ENCODE results near the gene ACAA1.
"Not testable (repeated sequence)": the region's sequence is repeated elsewhere in the genome, so short reads cannot be mapped to it uniquely, and the experiment has no call there.

ACAA1 gene

GRCh38 chr3:38108649-38109579 is 28.0 kb downstream of the ACAA1 start:
- FAIRE-seq, result no peak
- no peak for DNase-seq (ENCODE audit: insufficient read length, low spot score)

GRCh38 chr3:38107911-38108648 is 28.8 kb downstream of the ACAA1 start:
- DNase-seq (ENCODE audit: insufficient read length, low spot score) (no peak), FAIRE-seq (no peak)

GRCh38 chr3:38105525-38105924 is 31.4 kb downstream of the ACAA1 start:
- FAIRE-seq, result no peak

GRCh38 chr3:38102444-38102814 is 34.5 kb downstream of the ACAA1 start:
- DNase-seq (ENCODE audit: insufficient read length, low spot score) (no peak), FAIRE-seq (no peak)

More at GRCh38 chr3:38105525-38105924, 31.4 kb downstream of the ACAA1 start:
- DNase-seq (ENCODE audit: insufficient read length, low spot score), result no peak

- DNase-seq (ENCODE audit: insufficient read length, low spot score) (no peak), FAIRE-seq (no peak)
Observed at GRCh38 chr3:38101811-38102443, 35.0 kb downstream of the ACAA1 start.

GRCh38 chr3:38100498-38100897 is 36.4 kb downstream of the ACAA1 start:
- no peak for DNase-seq (ENCODE audit: insufficient read length, low spot score)
- FAIRE-seq, result no peak

GRCh38 chr3:38099518-38099917 is 37.4 kb downstream of the ACAA1 start:
- FAIRE-seq, result no peak
- no peak for DNase-seq (ENCODE audit: insufficient read length, low spot score)

- DNase-seq (ENCODE audit: insufficient read length, low spot score) (no peak), FAIRE-seq (no peak)
Observed at GRCh38 chr3:38098376-38098723, 38.6 kb downstream of the ACAA1 start.

GRCh38 chr3:38097446-38098375 is 39.2 kb downstream of the ACAA1 start:
- DNase-seq (ENCODE audit: insufficient read length, low spot score) (no peak), FAIRE-seq (no peak)

- FAIRE-seq, result no peak
Observed at GRCh38 chr3:38095669-38096483, 41.1 kb downstream of the ACAA1 start.

GRCh38 chr3:38094999-38095398 is 41.9 kb downstream of the ACAA1 start:
- no peak for FAIRE-seq
- DNase-seq (ENCODE audit: insufficient read length, low spot score), result no peak

More at GRCh38 chr3:38095669-38096483, 41.1 kb downstream of the ACAA1 start:
- DNase-seq (ENCODE audit: insufficient read length, low spot score), result no peak

- FAIRE-seq (no peak), DNase-seq (ENCODE audit: insufficient read length, low spot score) (no peak)
Observed at GRCh38 chr3:38090453-38090852, 46.5 kb downstream of the ACAA1 start.

- DNase-seq (ENCODE audit: insufficient read length, low spot score) (no peak), FAIRE-seq (no peak)
Observed at GRCh38 chr3:38089163-38089562, 47.8 kb downstream of the ACAA1 start.

- DNase-seq (ENCODE audit: insufficient read length, low spot score) (no peak), FAIRE-seq (no peak)
Observed at GRCh38 chr3:38088126-38089078, 48.5 kb downstream of the ACAA1 start.

GRCh38 chr3:38087278-38087677 is 49.6 kb downstream of the ACAA1 start:
- FAIRE-seq; DNase-seq (ENCODE audit: insufficient read length, low spot score): not testable (repeated sequence)

GRCh38 chr3:38086496-38086895 is 50.4 kb downstream of the ACAA1 start:
- DNase-seq (ENCODE audit: insufficient read length, low spot score) (no peak), FAIRE-seq (no peak)

GRCh38 chr3:38085943-38086324 is 51.0 kb downstream of the ACAA1 start:
- DNase-seq (ENCODE audit: insufficient read length, low spot score) (no peak), FAIRE-seq (no peak)

GRCh38 chr3:38085311-38085942 is 51.5 kb downstream of the ACAA1 start:
- FAIRE-seq, result no peak
- DNase-seq (ENCODE audit: insufficient read length, low spot score), result no peak

All from GM19239 (cell line).